ENCODE data around the gene PAXIP1. TPM values are rescaled to one million over a fixed set of nuclear protein-coding genes. Genes with fewer than 3 reads are reported as not detected.

PAXIP1 gene
- total and polyA plus RNA-seq, 11 donors = 3.5 to 7.8 (median 5.3) TPM

DNA sequence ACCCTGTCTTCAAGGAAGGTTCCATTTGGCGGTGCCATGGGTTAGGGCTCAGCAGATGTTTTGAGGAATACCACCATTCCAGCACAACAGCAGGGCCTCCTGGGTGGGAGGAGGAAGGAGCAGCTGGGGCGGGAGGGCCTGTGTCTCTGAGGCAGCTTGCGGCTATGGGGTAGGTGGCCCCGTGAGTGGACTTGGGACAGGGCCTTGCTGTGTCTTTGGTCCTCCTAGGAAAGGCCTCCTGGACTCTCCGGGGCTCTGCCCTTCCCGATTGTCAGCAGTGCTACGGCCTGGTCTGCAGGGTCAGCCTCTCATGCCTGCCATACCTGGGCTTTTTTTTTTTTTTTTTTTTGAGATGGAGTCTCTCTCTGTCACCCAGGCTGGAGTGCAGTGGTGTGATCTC, 96.7 kb downstream of the PAXIP1 start:
- no peak overlapping the region for H3K27ac ChIP-seq
- ATAC-seq (no peak), DNase-seq (no peak)
- no peak for TF ChIP-seq POLR2A (IDR thresholded peaks at IDR 0.05)
- TF ChIP-seq, protein P1, sequence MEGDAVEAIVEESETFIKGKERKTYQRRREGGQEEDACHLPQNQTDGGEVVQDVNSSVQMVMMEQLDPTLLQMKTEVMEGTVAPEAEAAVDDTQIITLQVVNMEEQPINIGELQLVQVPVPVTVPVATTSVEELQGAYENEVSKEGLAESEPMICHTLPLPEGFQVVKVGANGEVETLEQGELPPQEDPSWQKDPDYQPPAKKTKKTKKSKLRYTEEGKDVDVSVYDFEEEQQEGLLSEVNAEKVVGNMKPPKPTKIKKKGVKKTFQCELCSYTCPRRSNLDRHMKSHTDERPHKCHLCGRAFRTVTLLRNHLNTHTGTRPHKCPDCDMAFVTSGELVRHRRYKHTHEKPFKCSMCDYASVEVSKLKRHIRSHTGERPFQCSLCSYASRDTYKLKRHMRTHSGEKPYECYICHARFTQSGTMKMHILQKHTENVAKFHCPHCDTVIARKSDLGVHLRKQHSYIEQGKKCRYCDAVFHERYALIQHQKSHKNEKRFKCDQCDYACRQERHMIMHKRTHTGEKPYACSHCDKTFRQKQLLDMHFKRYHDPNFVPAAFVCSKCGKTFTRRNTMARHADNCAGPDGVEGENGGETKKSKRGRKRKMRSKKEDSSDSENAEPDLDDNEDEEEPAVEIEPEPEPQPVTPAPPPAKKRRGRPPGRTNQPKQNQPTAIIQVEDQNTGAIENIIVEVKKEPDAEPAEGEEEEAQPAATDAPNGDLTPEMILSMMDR (IDR thresholded peaks at IDR 0.05) = no peak
- WGBS, 4 donors = 89 to 95% (median 94%) methylated on average over 7 of the region's 7 CpGs
- intact Hi-C loops (cut with DNase I) = no loop called here
- H3K9me3 ChIP-seq = peaks cover 0 to 4% (median 0%) of the 10 kb centered on the region in 12 donors
- no peak overlapping the region for H3K4me3 ChIP-seq
- peaks cover 0 to 19% (median 0%) of the 10 kb centered on the region in 9 donors for H3K27me3 ChIP-seq
- no peaks in the 10 kb centered on the region for H3K36me3 ChIP-seq
- no peaks in the 10 kb centered on the region for H3K4me1 ChIP-seq

DNA sequence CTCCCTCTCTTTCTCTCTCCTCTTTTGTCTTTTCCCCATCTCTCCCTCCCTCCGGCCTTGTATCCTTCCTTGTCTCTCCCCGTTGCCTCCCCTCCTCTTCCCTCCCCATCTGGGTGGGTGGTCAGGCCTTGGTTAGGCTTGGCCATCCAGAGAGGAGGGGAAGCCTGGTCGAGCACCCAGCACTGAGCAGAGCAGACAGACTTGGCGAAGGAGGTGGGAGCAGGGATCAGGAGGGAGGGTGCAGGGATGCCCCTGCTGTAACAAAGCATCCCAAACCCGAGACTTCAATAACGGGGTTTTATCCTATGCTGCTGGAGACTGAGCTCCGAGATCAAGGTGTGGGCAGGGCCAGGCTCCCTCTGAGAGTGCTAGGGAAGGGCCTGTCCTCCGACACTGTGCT, 97.3 kb downstream of the PAXIP1 start:
- Histone ChIP-seq H3K36me3 (no peaks in the 10 kb centered on the region), H3K9me3 (peaks cover 0 to 2% (median 0%) of the 10 kb centered on the region in 12 donors), H3K4me1 (no peaks in the 10 kb centered on the region), H3K4me3 (no peak overlapping the region), H3K27me3 (peaks cover 0 to 19% (median 0%) of the 10 kb centered on the region in 9 donors), H3K27ac (no peak overlapping the region)
- DNase-seq = no peak
- intact Hi-C loops (cut with DNase I) = no loop called here
- WGBS, 4 donors = 75 to 84% (median 79%) methylated on average over 7 to 8 of the region's 8 CpGs
- TF ChIP-seq, protein P1 (IDR thresholded peaks at IDR 0.05) = no peak
- no peak for TF ChIP-seq POLR2A (IDR thresholded peaks at IDR 0.05)
- ATAC-seq = no peak

DNA sequence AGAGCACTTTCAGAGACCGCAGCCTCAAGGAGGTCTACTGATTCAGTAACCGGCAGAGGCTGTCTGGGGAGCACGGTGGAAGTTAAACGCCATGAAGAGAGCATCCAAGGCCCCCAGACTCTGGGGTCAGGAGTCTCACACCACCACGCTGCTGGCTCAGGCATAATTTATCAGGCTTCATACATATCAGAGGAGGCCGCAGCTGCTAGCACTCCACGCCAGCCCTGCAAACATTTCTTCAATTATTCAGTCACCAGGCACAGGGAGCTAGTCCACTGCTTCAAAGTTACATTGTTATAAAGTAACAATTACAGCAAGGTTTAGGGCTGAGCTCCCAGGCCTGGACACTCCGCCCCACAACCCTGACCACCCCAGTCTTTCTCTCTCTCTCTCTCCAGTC, 97.8 kb downstream of the PAXIP1 start:
- 84 to 92% (median 90%) methylated on average over 7 to 8 of the region's 8 CpGs for WGBS, 4 donors
- Histone ChIP-seq H3K27ac (no peak overlapping the region), H3K36me3 (no peaks in the 10 kb centered on the region), H3K9me3 (peaks cover 0 to 2% (median 0%) of the 10 kb centered on the region in 12 donors), H3K4me3 (no peak overlapping the region), H3K27me3 (peaks cover 0 to 19% (median 0%) of the 10 kb centered on the region in 9 donors), H3K4me1 (no peaks in the 10 kb centered on the region)
- no peak for TF ChIP-seq POLR2A (IDR thresholded peaks at IDR 0.05)
- TF ChIP-seq, protein P1 (IDR thresholded peaks at IDR 0.05) = no peak
- intact Hi-C loops (cut with DNase I) = no loop called here
- DNase-seq (no peak), ATAC-seq (no peak)

DNA sequence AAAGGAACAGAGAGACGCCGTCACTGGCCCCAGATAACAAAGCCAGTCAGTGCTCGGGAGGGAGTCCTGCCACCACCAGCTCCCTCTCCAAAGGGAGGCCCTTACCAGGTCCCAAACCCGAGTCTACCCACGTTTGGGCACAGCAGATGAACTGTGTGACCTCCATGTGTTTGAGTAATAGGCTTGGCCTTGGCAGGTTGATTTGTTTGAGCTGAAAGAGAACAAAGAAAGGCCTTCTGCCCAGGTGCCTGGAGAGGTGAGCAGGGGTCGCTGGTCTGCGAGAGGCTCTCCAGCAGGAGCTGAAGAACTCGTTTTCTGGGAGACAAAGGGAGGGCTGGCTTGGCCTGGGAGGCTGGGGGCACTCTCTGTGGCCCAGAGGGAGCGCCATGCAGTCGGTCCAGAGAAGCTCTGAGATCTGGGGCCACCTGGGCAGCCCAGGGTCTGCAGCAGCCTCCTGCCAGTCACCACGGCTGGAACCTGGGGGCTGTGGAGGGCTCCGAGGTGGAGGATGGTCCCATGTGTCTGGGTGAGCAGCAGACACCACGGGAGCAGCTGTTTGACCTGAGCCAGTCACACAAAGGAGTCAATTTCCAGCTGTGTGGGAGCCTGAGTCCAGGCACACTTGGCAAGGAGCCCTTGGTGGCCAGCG, 99.7 kb downstream of the PAXIP1 start:
- H3K9me3 ChIP-seq = peaks cover 0 to 2% (median 0%) of the 10 kb centered on the region in 12 donors
- intact Hi-C loops (cut with DNase I) = no loop called here

More for the DNA sequence above, 99.7 kb downstream of the PAXIP1 start:
- Histone ChIP-seq H3K4me1 (no peaks in the 10 kb centered on the region), H3K27me3 (peaks cover 0 to 6% (median 0%) of the 10 kb centered on the region in 9 donors), H3K4me3 (no peak overlapping the region), H3K36me3 (no peaks in the 10 kb centered on the region), H3K27ac (no peak overlapping the region)
- DNase-seq = no peak
- TF ChIP-seq POLR2A (IDR thresholded peaks at IDR 0.05) = no peak
- TF ChIP-seq, protein P1 (IDR thresholded peaks at IDR 0.05) = no peak
- 50 to 56% (median 54%) methylated on average over 13 to 14 of the region's 14 CpGs for WGBS, 4 donors
- ATAC-seq = no peak

All from heart left ventricle (tissue), 16 donors.